Stimulated activated CD8-positive, alpha-beta memory T cell treated with anti-CD3 and anti-CD28 coated beads, Interleukin-2, amount 100 ng/mL, for 48 hours (primary cell): Measurements from ENCODE around the gene XRCC1.
"Not testable (repeated sequence)": the region's sequence is repeated elsewhere in the genome, so short reads cannot be mapped to it uniquely, and the experiment has no call there.

Experiments
- DNase-seq, 2 donors: peaks; one replicate each; pipeline ENCODE4 v3.0.0-alpha.2; 2020; ENCODE audit warnings: low read depth in 2 of 2

XRCC1 gene

DNA sequence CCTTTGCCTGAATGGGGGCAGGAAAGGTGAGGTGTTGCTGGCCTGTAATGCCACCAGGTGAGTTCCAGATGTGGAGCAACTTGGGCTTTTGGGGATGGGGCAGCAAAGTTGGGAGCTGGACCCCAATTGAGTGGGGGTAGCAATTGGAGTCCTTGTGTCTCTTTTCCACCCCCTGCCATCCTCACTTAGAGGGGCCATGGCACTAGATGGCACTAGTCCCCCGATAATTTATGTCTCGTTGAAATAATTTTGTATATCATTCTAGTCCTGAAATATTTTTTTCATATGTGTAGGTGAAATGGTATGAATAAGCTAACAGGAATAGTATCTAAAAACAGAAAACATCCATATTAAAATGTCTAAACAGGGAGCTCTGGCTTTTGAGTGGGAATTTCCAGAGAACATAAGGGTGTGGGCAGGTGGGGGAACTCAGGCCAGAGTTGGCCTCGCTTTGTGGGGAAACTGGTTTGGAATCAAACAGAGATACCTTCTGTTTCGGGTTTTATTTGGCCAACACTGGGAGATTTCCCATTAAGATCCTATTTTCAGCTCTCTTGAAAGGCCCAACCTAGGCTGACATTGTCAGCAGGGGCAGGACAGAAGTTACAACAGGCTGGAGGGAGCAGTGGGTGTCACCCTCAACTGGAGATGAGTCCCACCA is 24.4 kb upstream of the XRCC1 start:
- DNase-seq, result no peak

DNA sequence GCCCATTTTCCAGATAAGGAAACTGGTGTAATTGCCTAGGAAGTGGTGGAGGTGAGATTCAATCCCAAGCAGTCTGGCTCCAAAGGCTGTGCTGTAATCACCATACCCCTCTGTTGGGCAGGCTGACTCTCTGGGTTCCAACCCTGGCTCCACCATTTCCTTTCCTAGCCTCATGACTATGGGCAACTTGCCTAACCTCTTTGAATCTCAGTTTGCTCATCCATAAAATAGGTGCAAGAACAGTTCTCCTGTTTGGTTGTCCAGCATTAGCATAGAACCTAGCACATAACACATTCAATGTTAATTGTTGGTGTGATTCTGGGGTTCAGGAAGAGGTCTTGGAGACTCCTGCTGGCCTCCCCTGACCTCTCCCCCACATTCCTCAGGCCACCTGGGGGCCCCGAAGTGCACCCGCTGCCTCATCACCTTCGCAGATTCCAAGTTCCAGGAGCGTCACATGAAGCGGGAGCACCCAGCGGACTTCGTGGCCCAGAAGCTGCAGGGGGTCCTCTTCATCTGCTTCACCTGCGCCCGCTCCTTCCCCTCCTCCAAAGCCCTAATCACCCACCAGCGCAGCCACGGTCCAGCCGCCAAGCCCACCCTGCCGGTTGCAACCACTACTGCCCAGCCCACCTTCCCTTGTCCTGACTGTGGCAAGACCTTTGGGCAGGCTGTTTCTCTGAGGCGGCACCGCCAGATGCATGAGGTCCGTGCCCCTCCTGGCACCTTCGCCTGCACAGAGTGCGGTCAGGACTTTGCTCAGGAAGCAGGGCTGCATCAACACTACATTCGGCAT is 23.3 kb upstream of the XRCC1 start:
- no peak for DNase-seq

DNA sequence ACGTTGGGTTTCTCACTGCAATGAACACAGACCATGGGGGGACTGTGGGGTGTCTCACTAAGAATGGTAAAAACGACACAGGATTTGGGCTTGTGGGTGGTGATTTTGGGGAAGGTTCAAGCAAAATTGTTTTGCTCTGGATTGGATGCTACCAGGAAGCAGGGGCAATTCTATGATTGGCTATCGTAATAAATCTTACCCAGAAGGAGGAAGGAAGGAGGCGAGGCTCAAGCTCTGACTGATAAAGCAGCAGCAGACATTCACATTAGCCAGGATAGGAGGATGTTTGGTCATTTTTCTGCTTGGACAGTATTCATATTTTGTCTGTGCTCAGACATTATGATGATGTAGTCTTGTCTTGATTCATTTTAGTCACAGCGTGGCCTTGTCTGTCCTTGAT is 22.5 kb upstream of the XRCC1 start:
- DNase-seq, result no peak

DNA sequence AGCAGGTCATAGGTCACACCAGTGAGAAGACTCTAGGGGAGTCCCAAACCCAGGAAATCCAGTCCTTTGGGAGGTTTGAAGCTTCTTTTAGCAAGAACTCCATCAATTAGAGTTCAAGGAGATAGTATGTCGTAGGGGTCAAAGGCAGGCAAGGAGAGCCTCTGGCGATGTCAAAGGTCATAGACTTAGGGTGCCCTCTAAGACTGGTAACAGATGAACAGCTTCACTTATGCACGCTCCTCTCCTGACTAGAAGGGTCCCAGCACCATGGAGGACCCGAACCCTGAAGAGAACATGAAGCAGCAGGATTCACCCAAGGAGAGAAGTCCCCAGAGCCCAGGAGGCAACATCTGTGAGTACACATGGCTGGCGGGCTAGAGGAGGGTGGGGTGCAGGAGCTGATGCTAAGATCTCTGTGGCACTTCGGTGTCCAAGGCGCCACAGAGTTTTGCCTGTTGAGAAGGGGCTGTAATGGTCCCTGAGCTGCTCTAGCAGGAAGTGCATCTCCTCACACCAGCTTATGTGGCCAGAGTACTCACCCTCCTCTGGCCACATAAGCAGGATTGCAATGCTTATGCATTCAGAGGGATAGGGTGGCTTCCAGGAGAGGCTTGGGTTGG is 21.6 kb upstream of the XRCC1 start:
- DNase-seq, result no peak

DNA sequence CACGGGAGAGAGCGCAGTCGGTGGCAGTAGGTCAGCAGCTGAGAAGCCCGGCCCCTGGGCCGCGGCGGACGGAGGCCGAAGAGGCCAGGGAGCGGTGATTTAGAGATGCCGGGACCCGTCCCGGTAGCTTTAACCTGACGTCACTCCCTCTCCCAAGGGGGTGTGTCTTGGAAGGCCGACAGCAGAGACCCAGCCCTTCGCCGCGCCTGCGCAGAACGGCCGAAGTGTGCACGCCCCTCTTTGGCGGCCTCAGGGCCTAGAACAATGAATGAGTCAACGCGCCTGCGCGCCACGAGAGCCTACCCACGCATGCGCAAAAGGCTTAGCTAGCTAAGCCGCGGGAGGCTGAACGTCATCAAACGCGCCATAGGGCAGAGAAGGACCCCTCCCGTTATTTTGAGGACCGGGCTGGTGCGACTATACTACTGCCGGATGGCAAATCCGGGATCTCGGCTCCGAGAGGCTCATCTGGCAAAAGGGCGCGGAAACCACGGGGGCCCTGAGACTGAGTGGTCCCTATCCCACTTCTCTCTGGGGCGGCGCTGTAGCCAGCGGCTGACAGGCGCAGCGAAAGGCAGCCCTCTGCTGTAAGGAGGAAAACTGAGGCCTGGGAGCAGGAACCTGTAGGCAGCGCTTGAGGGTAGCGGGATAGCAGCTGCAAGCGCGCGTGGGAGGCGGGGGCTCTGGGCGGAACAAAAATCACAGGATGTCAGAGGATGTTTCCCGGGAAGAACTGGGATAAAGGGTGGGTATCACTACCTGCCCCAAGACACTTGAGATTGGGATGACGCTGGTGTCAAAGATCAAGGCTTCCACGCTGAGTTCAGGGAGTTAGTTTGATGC is 20.9 kb upstream of the XRCC1 start, which contains the start of the genes IRGQ and ZNF576:
IRGQ (minus strand) TSS at position 136 of the 843 bp plus-strand sequence. CDS start 796 bp downstream, outside the sequence.
ZNF576 (plus strand) TSS at position 597 of the 843 bp plus-strand sequence. CDS start 514 bp downstream, outside the sequence.
- DNase-seq, result peak; percentile 99 to 100

DNA sequence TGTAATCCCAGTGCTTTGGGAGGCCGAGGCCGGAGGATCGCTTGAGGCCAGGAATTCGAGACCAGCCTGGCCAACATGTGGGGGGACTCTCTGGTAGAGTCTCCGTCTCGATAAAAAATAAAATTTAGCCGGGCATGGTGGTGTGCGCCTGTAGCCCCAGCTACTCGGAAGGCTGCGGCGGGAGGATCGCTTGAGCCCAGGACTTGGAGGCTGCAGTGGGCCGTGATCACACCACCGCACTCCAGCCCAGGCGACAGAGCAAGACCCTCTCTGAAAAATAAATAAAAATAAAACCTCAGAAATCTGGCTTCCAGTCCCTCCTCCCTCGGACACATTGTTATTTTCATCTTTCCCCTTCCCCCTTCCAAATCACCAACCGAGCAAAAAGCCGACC is 20.3 kb upstream of the XRCC1 start:
- DNase-seq, result no peak

DNA sequence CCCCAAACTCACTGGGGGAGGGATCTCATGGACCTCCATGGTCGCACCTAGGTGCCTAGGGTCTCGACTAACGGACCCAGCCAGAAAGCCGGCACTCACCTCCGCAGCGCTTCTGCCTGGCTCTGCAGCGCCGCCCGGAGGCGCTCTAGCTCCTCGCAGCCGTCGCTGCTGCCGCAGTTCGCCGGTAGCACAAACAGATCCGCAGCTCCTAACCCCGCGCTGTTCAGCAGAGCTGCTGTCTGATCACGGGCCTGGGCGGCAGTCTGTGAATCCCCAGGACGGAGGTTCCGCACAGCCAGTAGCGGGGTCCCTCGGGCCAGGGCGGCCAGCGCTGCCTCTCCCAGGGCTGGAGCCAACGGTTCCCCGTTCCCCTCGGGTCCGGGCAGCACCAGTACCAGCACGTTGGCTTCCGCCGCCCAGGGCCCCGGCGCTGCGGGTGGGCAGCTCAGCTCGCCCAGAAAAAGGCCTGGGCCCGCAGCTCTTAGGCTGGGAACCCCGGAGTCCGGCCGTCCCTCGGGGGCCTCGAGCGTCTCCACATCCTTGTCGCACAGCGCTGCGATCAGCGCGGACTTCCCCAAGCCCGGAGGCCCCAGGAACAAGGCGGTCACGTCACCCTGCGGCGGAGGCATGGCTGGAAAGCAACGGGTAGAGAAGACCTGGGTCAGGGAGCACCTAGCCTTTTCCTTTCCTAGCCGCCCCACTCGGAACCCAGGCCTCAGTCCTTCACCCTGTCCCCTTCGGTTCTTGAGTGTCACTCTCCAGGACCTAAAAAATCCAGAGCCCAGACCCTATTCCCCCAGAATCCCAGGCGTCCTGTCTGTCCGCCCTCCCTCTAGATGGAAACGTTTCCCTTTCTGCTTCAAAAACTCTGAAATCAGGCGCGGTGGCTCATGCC is 19.6 kb upstream of the XRCC1 start:
- peak; percentile 50 to 59 for DNase-seq

DNA sequence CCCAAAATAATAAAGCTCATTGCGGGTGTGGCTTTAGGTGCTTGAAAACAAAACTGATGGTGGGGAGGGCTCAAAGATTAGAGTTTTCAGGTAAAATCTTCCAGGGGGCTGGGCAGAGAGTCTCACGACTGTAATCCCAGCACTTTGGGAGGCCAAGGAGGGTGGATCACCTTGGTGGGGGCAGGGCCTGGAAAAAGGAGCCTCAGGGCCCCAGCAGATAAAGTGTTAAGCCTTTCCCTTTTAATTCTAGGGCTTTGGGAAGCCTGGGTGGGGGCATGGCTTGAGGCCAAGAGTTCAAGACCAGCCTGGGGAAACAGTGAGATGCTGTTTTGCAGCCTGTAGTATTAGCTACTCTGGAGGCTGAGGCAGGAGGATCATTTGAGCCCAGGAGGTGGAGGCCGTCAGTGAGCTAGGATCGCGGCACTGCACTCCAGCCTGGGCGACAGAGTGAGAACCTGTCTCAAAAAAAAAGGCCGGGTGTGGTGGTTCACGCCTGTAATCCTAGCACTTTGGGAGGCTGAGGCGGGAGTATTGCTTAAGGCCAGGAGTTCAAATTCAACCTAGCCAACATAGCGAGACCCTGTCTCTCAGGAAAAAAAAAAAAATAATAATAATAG is 18.9 kb upstream of the XRCC1 start:
- DNase-seq, result no peak

DNA sequence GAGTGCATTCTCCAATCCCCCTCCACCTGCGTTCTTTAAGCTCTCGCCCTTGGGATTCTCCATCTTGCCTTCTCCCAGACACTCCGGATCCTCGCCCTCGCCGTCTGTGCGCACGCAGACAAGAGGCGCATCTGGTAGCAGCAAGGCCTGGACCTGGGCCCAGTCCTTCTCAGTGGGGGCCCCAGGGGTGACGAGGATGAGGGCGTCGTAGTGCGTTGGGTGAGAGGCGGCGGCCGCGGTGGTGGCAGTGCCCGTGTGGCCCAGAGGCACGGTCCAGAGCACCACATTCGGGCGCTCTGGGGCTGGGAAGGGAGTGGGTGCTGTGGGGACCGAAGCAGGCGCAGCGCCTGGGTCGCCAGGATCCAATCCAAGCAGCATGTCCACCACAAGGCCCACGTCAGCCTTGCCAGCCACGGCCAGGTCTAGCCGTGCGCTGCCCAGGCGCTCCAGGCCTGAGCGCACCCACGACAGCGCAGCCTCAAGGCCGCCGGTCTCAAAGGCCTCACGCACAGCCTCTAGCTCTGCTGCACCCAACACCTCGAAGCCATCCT is 17.5 kb upstream of the XRCC1 start:
- DNase-seq, result no peak

DNA sequence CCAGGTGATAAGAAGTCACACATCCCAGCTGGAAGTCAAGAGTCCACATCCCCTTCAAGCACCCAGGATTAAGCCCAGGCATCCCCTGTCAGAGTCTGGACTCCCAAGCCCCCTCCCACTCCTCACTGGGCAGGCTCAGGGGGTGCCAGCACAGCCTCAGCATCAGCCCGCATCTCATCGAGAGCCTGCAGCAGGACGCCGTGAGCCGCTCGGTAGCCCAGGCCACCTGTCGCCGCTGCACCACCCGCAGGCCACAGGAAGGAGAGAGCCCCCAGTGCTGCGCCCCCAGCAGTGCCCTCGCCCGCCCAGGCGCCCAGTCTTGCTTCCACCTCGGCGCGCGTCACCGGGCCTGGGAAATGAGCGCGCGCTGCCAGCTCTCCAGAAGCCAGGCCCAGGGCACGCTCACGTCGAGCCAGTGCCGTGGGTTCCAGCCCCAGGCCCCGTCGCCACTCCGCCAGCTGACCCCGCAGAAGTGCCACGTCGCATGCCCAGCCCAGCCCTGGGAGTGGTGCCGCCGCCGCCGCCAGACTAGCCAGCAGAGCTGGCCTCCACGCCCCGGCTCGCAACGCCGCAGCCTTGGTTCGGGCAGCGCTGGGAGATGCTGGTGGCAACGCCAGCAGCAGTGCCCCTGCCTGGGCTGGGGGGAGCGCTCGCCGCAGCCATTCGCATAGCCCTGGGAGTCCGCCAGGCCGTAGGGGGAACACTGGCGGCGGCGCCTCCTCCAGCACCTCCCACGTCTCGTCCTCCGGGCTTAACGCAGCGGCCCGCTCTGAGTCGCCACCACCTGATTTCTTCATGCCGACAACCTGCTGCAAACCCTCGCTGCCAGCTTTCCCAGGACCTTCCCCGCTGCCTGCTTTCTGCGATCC is 16.8 kb upstream of the XRCC1 start:
- no peak for DNase-seq

DNA sequence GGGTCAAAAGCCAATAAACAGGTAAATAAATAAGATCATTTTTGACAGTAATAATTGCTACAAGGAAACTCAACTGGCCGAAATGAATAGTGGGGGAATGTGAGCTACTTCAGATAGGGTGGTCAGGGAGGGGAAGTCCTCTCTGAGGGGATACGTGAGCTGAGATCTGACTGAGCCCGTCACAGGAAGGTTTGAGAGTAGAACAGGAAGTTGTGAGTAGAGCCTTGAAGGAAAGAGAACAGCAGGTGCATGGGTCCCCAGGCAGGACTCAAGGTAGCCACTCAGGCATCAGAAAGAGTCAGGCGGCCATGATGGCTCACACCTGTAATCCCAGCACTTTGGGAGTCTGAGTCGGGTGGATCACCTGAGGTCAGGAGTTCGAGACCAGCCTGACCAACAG is 14.4 kb upstream of the XRCC1 start:
- DNase-seq, result no peak

DNA sequence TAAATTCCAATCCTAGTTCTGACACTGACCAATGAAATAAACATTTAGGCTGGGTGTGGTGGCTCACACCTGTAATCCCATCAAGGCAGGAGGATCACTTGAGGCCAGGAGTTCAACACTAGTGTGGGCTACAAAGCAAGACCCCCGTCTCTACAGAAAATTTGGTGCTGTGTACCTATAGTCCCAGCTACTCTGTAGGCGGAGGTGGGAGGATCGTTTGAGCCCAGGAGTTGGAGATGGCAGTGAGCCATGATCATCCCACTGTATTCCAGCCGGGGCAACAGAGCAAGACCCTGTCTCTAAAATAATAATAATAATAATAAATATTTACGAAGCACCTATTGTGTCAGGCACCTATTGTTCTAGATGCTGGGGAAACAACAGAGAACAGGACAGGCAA is 13.9 kb upstream of the XRCC1 start:
- no peak for DNase-seq

DNA sequence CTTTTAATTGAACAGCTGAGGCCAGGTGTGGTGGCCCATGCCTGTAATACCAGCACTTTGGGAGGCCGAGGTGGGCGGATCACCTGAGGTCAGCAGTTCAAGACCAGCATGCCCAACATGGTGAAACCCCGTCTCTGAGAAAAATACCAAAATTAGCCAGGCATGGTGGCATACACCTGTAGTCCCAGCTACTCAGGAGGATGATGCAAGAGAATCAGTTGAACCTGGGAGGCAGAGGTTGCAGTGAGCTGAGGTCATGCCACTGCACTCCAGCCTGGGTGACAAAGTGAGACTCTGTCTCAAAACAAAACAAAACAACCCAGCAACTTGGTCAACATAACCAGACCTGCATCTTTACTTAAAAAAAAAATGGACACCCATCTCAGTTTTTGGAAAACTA is 11.7 kb upstream of the XRCC1 start:
- DNase-seq, result not testable (repeated sequence)

DNA sequence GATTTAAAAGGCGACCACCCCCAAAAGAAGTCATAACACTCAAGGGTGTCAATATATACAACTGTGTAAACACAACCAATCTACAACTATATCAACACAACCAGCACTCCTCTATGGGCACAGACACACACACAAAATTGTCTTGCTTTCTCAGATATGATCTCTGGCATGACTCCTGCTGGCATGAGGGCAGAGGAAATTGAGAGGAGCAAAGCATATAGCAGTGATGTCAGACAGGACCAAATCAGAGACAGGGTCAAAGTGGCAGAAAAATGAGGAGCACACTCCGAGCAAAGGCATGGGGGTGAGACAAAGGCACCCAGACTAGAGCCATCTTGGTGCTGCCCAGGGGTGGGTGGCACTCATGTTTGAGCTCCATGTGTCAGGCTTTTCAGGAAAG is 11.0 kb upstream of the XRCC1 start:
- no peak for DNase-seq

DNA sequence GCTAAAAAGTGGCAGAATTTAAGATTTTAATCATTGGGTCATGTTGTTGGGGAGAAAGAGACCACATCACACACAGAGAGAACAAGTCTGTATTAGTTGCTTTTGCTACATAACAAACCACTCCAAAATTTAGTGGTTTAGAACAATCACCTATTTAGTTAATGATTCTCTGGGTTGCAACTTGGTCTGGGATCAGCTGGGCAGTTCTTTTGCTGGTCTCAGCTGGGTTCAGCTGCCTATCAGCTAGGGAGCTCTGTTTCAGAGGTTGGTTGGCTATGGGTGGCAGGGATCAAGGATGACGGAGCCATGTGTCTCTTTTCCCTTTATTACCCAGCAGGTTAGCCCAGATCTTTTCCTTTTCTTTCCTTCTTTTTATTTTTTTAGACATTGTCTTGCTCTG is 9.2 kb upstream of the XRCC1 start:
- DNase-seq, result no peak

DNA sequence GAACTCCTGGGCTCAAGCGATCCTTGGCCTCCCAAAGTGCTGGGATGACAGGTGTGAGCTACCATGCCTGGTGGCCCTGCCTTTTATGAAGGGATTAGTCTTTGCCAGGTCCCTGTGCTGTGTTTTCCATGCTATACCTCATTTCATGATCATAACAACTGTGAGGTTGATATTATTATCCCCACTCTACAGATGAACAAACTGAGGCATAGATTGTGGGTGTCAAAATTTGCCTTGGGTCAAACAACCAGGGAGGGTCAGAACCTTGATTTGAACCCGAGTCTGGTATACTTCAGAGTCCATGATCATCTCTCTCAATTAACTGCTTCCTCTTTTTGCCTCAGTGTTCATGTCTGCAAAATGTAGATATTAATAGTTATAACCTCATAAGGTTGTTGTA is 7.2 kb upstream of the XRCC1 start:
- no peak for DNase-seq

DNA sequence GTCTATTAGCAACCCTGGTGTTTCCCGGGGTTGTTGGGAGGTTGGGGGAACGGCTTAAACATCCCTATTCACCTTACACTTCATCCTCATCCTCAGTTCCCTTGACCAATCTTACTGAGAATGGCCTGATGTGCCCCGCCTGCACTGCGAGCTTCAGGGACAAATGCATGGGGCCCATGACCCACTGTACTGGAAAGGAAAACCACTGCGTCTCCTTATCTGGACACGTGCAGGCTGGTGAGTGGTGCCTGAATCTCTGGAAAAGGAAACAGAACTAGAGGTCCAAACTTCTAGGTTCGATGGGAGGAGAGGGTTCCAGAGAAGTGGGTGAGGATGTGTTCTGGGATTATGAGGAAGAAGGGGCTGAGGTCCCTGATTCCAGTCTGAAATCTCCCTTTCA is 6.1 kb upstream of the XRCC1 start:
- no peak for DNase-seq

DNA sequence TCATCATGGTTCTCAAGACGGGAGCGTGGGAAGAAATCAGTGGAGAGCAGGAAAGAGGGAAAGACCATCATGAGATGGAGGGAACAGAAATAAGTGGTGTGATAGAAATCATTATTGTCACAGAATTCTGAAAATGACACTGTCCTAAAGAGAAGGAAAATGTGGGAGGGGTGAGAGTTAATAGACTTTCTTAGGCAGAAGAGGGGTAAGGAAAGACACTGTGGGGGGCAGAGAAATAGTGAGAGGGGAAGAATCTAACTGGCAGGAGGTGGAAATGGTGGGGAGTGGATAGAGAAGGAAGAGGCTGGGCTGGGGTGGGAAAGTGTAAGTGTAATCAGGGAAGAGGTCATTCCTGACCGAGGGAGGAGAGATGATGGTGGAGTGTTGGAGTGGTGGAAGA is 3.5 kb upstream of the XRCC1 start:
- no peak for DNase-seq
